OCI-LY7 (cell line): ENCODE results near the gene MMP23B. TPM values are rescaled to one million over a fixed set of nuclear protein-coding genes. Genes with fewer than 3 reads are reported as not detected.

Source experiments
- BruUV-seq: library from RNA; stranded (reverse); fragments of 400-500 nt; replicated peaks from 2 replicates; lab custom pipeline; 2021; lab: Mats Ljungman, UMichigan
- CTCF ChIA-PET: fragments of 300-600 bp; sonication (Branson Sonifier 250); formaldehyde crosslinking; loops from one replicate; lab custom pipeline; 2022; ENCODE audit warnings: antibody characterized with exemption; ENCODE audit not compliant: unreplicated experiment; lab: Charles Lee
- POLR2A ChIA-PET: fragments of 300-600 bp; sonication (Branson Sonifier 250); formaldehyde crosslinking; loops from one replicate; lab custom pipeline; 2022; ENCODE audit warnings: antibody characterized with exemption; lab: Charles Lee
- DNase-seq: peaks from one replicate; pipeline ENCODE4 v3.0.0-alpha.2; 2015; ENCODE audit warnings: low spot score
- H2AFZ ChIP-seq: fragments of 200-600 bp; sonication (generic), shearing (Covaris generic); 2 replicates; pipeline ENCODE4 v1.6.1; 2014; ENCODE audit warnings: mild to moderate bottlenecking, antibody characterized with exemption, low read length, moderate library complexity
- H3K27ac ChIP-seq: fragments of 200-600 bp; sonication (generic); 2 replicates; pipeline ENCODE4 v1.5.1; 2014; ENCODE audit warnings: mixed run types, low read depth, mild to moderate bottlenecking, moderate library complexity, low read length, inconsistent platforms; ENCODE audit not compliant: poor library complexity, severe bottlenecking
- H3K36me3 ChIP-seq: fragments of 200-600 bp; sonication (generic); 2 replicates; pipeline ENCODE4 v1.6.1; 2014; ENCODE audit warnings: mild to moderate bottlenecking, antibody characterized with exemption, low read length, moderate library complexity, mixed read lengths; ENCODE audit not compliant: insufficient read depth
- H3K4me1 ChIP-seq: fragments of 200-600 bp; sonication (generic); 2 replicates; pipeline ENCODE4 v1.5.1; 2014; ENCODE audit warnings: mild to moderate bottlenecking, low read length; ENCODE audit not compliant: insufficient read depth, poor library complexity, severe bottlenecking
- H3K4me2 ChIP-seq: fragments of 200-600 bp; sonication (generic); 2 replicates; pipeline ENCODE4 v1.6.1; 2014; ENCODE audit warnings: mild to moderate bottlenecking, low read length
- H3K4me3 ChIP-seq: fragments of 200-600 bp; sonication (generic); 2 replicates; pipeline ENCODE4 v1.5.1; 2014; ENCODE audit warnings: mild to moderate bottlenecking, low read depth, low read length; ENCODE audit not compliant: poor library complexity, severe bottlenecking
- H3K79me2 ChIP-seq: fragments of 200-600 bp; sonication (generic); 2 replicates; pipeline ENCODE4 v1.6.1; 2016; ENCODE audit warnings: low read depth, mild to moderate bottlenecking, low read length, moderate library complexity, mixed read lengths; ENCODE audit not compliant: insufficient read depth
- H3K9me2 ChIP-seq: fragments of 200-600 bp; sonication (generic); 2 replicates; pipeline ENCODE4 v1.6.1; 2016; ENCODE audit warnings: mild to moderate bottlenecking, low read length, mixed read lengths; ENCODE audit not compliant: insufficient read depth
- H3K9me3 ChIP-seq: fragments of 200-600 bp; sonication (generic); 2 replicates; pipeline ENCODE4 v1.6.1; 2014; ENCODE audit warnings: mild to moderate bottlenecking, mixed run types, low read length, mixed read lengths
- H4K20me1 ChIP-seq: fragments of 200-600 bp; sonication (generic); 2 replicates; pipeline ENCODE4 v1.6.1; 2014; ENCODE audit warnings: mild to moderate bottlenecking, antibody characterized with exemption, low read length, moderate library complexity, mixed read lengths; ENCODE audit not compliant: insufficient read depth
- CTCF ChIP-seq: fragments of 200-600 bp; sonication (generic); conservative IDR thresholded peaks from 2 replicates; pipeline ENCODE4 v1.5.1; 2014; ENCODE audit warnings: mild to moderate bottlenecking, antibody characterized with exemption, low read length, moderate library complexity, mixed read lengths
- EZH2phosphoT487 ChIP-seq: fragments of 200-600 bp; sonication (generic); IDR thresholded peaks from 2 replicates; pipeline ENCODE4 v1.6.1; 2018; ENCODE audit warnings: low read depth, borderline replicate concordance, mild to moderate bottlenecking, mixed run types, antibody characterized with exemption, low read length, moderate library complexity, mixed read lengths
- intact Hi-C: fragments of 100-400 bp; cut with micrococcal nuclease; formaldehyde crosslinking; loops from one replicate; pipeline ENCODE4 v1.10.0; 2022; ENCODE audit not compliant: unreplicated experiment
- total RNA-seq, 2 experiments: library from RNA; depleted of rRNA in 1 of 2; stranded (reverse); fragments of >200 nt in 1 of 2; shearing (Covaris generic) in 1 of 2; gene quantifications; 2 replicates each; pipeline ENCODE4 v1.2.3, GENCODE V29; 2014 to 2022

The MMP23B gene
- total RNA-seq, 2 experiments from 2014 or later: 2.2 to 7.6 TPM

GRCh38 chr1:1600861-1601563, 31.0 kb upstream of the MMP23B start:
- Histone ChIP-seq H3K9me3 (no peaks in the 10 kb centered on the region), H3K4me1 (peaks cover 8% of the 10 kb centered on the region), H3K79me2 (no peaks in the 10 kb centered on the region), H2AFZ (no peak overlapping the region), H4K20me1 (no peaks in the 10 kb centered on the region), H3K9me2 (no peaks in the 10 kb centered on the region), H3K36me3 (no peaks in the 10 kb centered on the region), H3K4me2 (no peak overlapping the region), H3K4me3 (no peak overlapping the region), H3K27ac (no peak overlapping the region)
- POLR2A ChIA-PET: no interaction called here
- CTCF ChIA-PET: no interaction called here
- no peak for DNase-seq
- TF ChIP-seq EZH2phosphoT487 (no peak), CTCF (no peak)
- intact Hi-C loops: no loop called here
- BruUV-seq: no TSS peak

- Histone ChIP-seq H3K4me1 (peaks cover 12% of the 10 kb centered on the region), H4K20me1 (no peaks in the 10 kb centered on the region), H3K4me2 (no peak overlapping the region), H3K9me2 (no peaks in the 10 kb centered on the region), H2AFZ (no peak overlapping the region), H3K4me3 (no peak overlapping the region), H3K9me3 (no peaks in the 10 kb centered on the region), H3K27ac (no peak overlapping the region), H3K79me2 (no peaks in the 10 kb centered on the region), H3K36me3 (no peaks in the 10 kb centered on the region)
- POLR2A ChIA-PET: interaction anchor here (0.6 kb wide), 1 partner anchor 136 kb away, joined by 4 read pairs; no protein-coding TSS in a partner anchor
- intact Hi-C loops: no loop called here
- CTCF ChIA-PET: no interaction called here
- DNase-seq: no peak
- no TSS peak for BruUV-seq
- TF ChIP-seq CTCF: no peak
- no peak for TF ChIP-seq EZH2phosphoT487
Observed at GRCh38 chr1:1601564-1602303, 30.2 kb upstream of the MMP23B start.
